ENCODE data around the gene SLC13A1. TPM values are rescaled to one million over a fixed set of nuclear protein-coding genes. Genes with fewer than 3 reads are reported as not detected.

SLC13A1 gene
- total RNA-seq, 1 experiment from 2014 or later = not detected

DNA sequence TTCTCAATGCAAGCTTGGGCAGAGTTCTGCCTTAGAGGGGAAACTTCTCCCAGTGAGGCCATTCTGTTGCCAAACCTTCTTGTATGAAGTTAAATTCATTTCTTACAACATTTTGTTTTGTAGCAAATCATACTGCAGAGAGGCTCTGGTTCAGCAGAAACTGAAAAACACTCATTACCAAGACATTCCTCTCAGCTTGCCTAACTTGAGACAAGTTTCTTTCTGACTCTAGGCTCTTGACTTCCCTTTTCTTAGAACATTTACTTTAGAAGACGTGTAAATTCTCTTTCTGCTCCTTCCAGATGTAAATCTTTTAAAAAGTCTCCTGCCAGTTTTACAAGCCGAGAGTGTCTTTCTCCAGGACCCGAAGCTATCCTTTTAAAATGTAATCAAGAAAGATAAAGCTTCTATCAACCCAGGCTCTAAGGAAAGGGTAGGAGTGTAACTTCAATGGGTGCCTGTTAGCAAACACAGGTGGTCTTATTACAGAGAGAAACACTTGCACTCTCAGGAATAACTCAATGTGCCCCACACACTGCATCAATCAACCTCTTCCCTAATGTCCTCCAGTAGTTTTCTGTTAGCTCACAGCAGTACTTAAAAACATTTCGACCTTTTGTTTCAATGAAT lies 123.8 kb downstream of the SLC13A1 start:
- H3K79me2 ChIP-seq (ENCODE audit: insufficient read depth, low read length) = no peaks in the 10 kb centered on the region
- no peaks in the 10 kb centered on the region for H3K9me3 ChIP-seq (ENCODE audit: control insufficient read depth in 1 of 2, insufficient read depth in 1 of 2, low read depth in 1 of 2, low read length in 2 of 2)
- DNase-seq (ENCODE audit: low read depth, low spot score) (no peak), ATAC-seq (no peak)
- POLR2A ChIA-PET = no interaction called here
- no peak for TF ChIP-seq ELF1 (IDR thresholded peaks at IDR 0.05; ENCODE audit: borderline replicate concordance, low read depth)
- TF ChIP-seq, protein P1, sequence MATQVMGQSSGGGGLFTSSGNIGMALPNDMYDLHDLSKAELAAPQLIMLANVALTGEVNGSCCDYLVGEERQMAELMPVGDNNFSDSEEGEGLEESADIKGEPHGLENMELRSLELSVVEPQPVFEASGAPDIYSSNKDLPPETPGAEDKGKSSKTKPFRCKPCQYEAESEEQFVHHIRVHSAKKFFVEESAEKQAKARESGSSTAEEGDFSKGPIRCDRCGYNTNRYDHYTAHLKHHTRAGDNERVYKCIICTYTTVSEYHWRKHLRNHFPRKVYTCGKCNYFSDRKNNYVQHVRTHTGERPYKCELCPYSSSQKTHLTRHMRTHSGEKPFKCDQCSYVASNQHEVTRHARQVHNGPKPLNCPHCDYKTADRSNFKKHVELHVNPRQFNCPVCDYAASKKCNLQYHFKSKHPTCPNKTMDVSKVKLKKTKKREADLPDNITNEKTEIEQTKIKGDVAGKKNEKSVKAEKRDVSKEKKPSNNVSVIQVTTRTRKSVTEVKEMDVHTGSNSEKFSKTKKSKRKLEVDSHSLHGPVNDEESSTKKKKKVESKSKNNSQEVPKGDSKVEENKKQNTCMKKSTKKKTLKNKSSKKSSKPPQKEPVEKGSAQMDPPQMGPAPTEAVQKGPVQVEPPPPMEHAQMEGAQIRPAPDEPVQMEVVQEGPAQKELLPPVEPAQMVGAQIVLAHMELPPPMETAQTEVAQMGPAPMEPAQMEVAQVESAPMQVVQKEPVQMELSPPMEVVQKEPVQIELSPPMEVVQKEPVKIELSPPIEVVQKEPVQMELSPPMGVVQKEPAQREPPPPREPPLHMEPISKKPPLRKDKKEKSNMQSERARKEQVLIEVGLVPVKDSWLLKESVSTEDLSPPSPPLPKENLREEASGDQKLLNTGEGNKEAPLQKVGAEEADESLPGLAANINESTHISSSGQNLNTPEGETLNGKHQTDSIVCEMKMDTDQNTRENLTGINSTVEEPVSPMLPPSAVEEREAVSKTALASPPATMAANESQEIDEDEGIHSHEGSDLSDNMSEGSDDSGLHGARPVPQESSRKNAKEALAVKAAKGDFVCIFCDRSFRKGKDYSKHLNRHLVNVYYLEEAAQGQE (IDR thresholded peaks at IDR 0.05; ENCODE audit: low read depth) = no peak
- TF ChIP-seq ZFX (IDR thresholded peaks at IDR 0.05) = no peak
- TF ChIP-seq SRF (IDR thresholded peaks at IDR 0.05; ENCODE audit: low read depth) = no peak
- RAD21 ChIA-PET (ENCODE audit: low non-redundant PET in 1 of 2, low total read pairs in 2 of 2, uncharacterized antibody in 2 of 2, unreplicated experiment in 2 of 2) = no interaction called here
- H3K4me3 ChIP-seq (replicated peaks in 1 of 2; ENCODE audit: low read depth in 1 of 2, low read length in 2 of 2) = no peak overlapping the region
- H3K27me3 ChIP-seq (ENCODE audit: insufficient read depth, low read length) = no peaks in the 10 kb centered on the region
- no peaks in the 10 kb centered on the region for H4K20me1 ChIP-seq (ENCODE audit: insufficient read depth)
- H3K27ac ChIP-seq (ENCODE audit: low read depth, low read length) = no peak overlapping the region
- H3K4me2 ChIP-seq (ENCODE audit: low read length) = no peak overlapping the region
- no TSS peak for BruUV-seq (replicated peaks)
- H3K36me3 ChIP-seq (ENCODE audit: control insufficient read depth in 1 of 2, insufficient read depth in 2 of 2, low read length in 2 of 2) = no peaks in the 10 kb centered on the region
- no peak overlapping the region for H3K9ac ChIP-seq (ENCODE audit: low read length)
- H3K9me2 ChIP-seq (ENCODE audit: insufficient read depth) = no peaks in the 10 kb centered on the region
- intact Hi-C loops (cut with micrococcal nuclease) = no loop called here
- H2AFZ ChIP-seq (ENCODE audit: low read depth, low read length, poor library complexity, severe bottlenecking) = no peak overlapping the region
- CTCF ChIA-PET = no interaction called here
- H3K4me1 ChIP-seq (ENCODE audit: control insufficient read depth in 1 of 2, insufficient read depth in 2 of 2, low read length in 2 of 2) = no peaks in the 10 kb centered on the region

DNA sequence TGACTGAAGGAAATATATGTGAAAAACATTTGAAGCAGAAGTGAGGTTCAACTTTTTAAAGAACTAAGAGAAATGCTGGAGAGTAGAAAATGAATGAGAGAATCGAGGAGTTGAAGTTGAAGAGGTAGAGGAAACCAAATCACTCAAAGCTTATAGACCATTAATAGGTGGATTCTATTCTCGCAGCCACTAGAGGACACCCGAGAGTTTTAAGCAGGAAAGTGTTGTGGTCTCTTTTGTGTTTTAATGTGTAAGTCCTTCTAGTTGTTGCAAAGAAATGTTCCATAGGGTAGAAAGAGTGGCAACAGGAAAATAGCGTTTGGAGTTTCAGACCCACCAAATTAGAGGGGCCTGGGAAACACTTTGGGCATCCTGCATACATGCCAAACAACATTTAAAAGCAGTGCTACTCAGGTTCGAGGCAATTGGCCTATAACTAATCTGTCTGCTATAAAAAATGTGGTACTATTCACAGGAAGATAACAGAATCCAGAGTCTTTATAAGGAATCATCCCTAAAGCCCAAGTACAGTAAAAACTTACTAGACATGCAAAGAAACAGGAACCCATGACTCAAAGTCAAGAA lies 129.0 kb downstream of the SLC13A1 start:
- Histone ChIP-seq H3K4me1 (ENCODE audit: control insufficient read depth in 1 of 2, insufficient read depth in 2 of 2, low read length in 2 of 2) (no peaks in the 10 kb centered on the region), H3K9ac (ENCODE audit: low read length) (no peak overlapping the region), H3K4me2 (ENCODE audit: low read length) (no peak overlapping the region), H3K27me3 (ENCODE audit: insufficient read depth, low read length) (no peaks in the 10 kb centered on the region), H3K9me2 (ENCODE audit: insufficient read depth) (no peaks in the 10 kb centered on the region), H3K27ac (ENCODE audit: low read depth, low read length) (no peak overlapping the region), H2AFZ (ENCODE audit: low read depth, low read length, poor library complexity, severe bottlenecking) (peak overlapping the region; percentile 17), H3K9me3 (ENCODE audit: control insufficient read depth in 1 of 2, insufficient read depth in 1 of 2, low read depth in 1 of 2, low read length in 2 of 2) (no peaks in the 10 kb centered on the region), H4K20me1 (ENCODE audit: insufficient read depth) (no peaks in the 10 kb centered on the region), H3K36me3 (ENCODE audit: control insufficient read depth in 1 of 2, insufficient read depth in 2 of 2, low read length in 2 of 2) (no peaks in the 10 kb centered on the region), H3K79me2 (ENCODE audit: insufficient read depth, low read length) (no peaks in the 10 kb centered on the region), H3K4me3 (replicated peaks in 1 of 2; ENCODE audit: low read depth in 1 of 2, low read length in 2 of 2) (no peak overlapping the region)
- intact Hi-C loops (cut with micrococcal nuclease) = loop anchor here (2.0 to 5.0 kb wide), 2 partner anchors 82 to 296 kb away; no protein-coding TSS in a partner anchor
- ChIA-PET CTCF (interaction anchor here (0.9 to 1.8 kb wide), 6 partner anchors 61 to 423 kb away, joined by 3 to 8 read pairs (median 3); no protein-coding TSS in a partner anchor), RAD21 (ENCODE audit: low non-redundant PET in 1 of 2, low total read pairs in 2 of 2, uncharacterized antibody in 2 of 2, unreplicated experiment in 2 of 2) (interaction anchor here in 1 of 2 experiments (0.9 kb wide), 1 partner anchor 84 kb away, joined by 3 read pairs; no protein-coding TSS in a partner anchor), POLR2A (no interaction called here)
- DNase-seq (ENCODE audit: low read depth, low spot score) = peak; percentile 32
- TF ChIP-seq RAD21 (IDR thresholded peaks at IDR 0.05; ENCODE audit: low read depth) (peak; percentile 72), ELF1 (IDR thresholded peaks at IDR 0.05; ENCODE audit: borderline replicate concordance, low read depth) (no peak)
- TF ChIP-seq, protein P2, sequence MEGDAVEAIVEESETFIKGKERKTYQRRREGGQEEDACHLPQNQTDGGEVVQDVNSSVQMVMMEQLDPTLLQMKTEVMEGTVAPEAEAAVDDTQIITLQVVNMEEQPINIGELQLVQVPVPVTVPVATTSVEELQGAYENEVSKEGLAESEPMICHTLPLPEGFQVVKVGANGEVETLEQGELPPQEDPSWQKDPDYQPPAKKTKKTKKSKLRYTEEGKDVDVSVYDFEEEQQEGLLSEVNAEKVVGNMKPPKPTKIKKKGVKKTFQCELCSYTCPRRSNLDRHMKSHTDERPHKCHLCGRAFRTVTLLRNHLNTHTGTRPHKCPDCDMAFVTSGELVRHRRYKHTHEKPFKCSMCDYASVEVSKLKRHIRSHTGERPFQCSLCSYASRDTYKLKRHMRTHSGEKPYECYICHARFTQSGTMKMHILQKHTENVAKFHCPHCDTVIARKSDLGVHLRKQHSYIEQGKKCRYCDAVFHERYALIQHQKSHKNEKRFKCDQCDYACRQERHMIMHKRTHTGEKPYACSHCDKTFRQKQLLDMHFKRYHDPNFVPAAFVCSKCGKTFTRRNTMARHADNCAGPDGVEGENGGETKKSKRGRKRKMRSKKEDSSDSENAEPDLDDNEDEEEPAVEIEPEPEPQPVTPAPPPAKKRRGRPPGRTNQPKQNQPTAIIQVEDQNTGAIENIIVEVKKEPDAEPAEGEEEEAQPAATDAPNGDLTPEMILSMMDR (IDR thresholded peaks at IDR 0.05 in 2 of 3, conservative IDR thresholded peaks at IDR 0.05 in 1 of 3; ENCODE audit: borderline replicate concordance in 1 of 3, insufficient read depth in 1 of 3, low read depth in 2 of 3, low read length in 2 of 3) = peak; percentile 46 to 75 (median 69); a peak in 5 of 6 replicates
- BruUV-seq (replicated peaks) = no TSS peak
- peak; percentile 80 for ATAC-seq

Measured in HCT116 (cell line).